Measurements from ENCODE around the gene PHLDB3. TPM values are rescaled to one million over a fixed set of nuclear protein-coding genes. Genes with fewer than 3 reads are reported as not detected.

PHLDB3 gene
- total and polyA plus RNA-seq, 2 of the 4 experiments (the other 2 are of a cell fraction), result 2.9 to 10.6 TPM

- no peak overlapping the region for H3K14ac ChIP-seq (replicated peaks; ENCODE audit: low read depth, low read length)
- no peak overlapping the region for H2BK120ac ChIP-seq (ENCODE audit: low read depth, low read length)
- no peak overlapping the region for H2AK9ac ChIP-seq (replicated peaks; ENCODE audit: low read depth, low read length, poor library complexity)
- DNase-seq, result no peak
- H4K5ac ChIP-seq (ENCODE audit: low read depth, low read length), result no peak overlapping the region
- peaks cover 20% of the 10 kb centered on the region for H3K36me3 ChIP-seq (ENCODE audit: control insufficient read depth, insufficient read depth, low read length)
- BruUV-seq (replicated peaks), result no TSS peak
- no peak overlapping the region for H3K18ac ChIP-seq (ENCODE audit: low read depth, low read length)
- H2AK5ac ChIP-seq (ENCODE audit: low read depth, low read length), result no peak overlapping the region
- no peaks in the 10 kb centered on the region for H3K4me1 ChIP-seq (ENCODE audit: control insufficient read depth, insufficient read depth, low read length)
- no peaks in the 10 kb centered on the region for H4K20me1 ChIP-seq (ENCODE audit: insufficient read depth, low read length)
- no peak overlapping the region for H3K4me2 ChIP-seq (ENCODE audit: low read depth, low read length)
- no peak overlapping the region for H3K4me3 ChIP-seq (ENCODE audit: insufficient read depth, low read depth, low read length)
- dilution Hi-C loops (cut with HindIII; ENCODE audit: low sequenced_read_pairs, unreplicated experiment) (no loop called here), in situ Hi-C loops (cut with MboI; ENCODE audit: low sequenced_read_pairs) (no loop called here), intact Hi-C loops (cut with micrococcal nuclease) (no loop called here)
- H2BK5ac ChIP-seq (ENCODE audit: low read depth, low read length, poor library complexity, severe bottlenecking), result no peak overlapping the region
- no peak overlapping the region for H2BK20ac ChIP-seq (ENCODE audit: low read depth, low read length)
- TF ChIP-seq MXI1 (IDR thresholded peaks at IDR 0.05; ENCODE audit: borderline replicate concordance, low read depth, low read length) (no peak), CTCF (conservative IDR thresholded peaks at IDR 0.05; ENCODE audit: low read depth, low read length) (no peak), SMC3 (IDR thresholded peaks at IDR 0.05; ENCODE audit: low read depth, low read length) (no peak), RFX5 (IDR thresholded peaks at IDR 0.05; ENCODE audit: low read depth, low read length) (no peak), BHLHE40 (IDR thresholded peaks at IDR 0.05; ENCODE audit: low read depth, low read length) (no peak), FOS (IDR thresholded peaks at IDR 0.05; ENCODE audit: low read depth, low read length) (no peak), USF2 (IDR thresholded peaks at IDR 0.05; ENCODE audit: low read depth, low read length) (no peak), POLR2A (IDR thresholded peaks at IDR 0.05; ENCODE audit: low read depth, low read length) (no peak), MAZ (IDR thresholded peaks at IDR 0.05; ENCODE audit: borderline replicate concordance, low read depth, low read length) (no peak), NFE2L2 (IDR thresholded peaks at IDR 0.05; ENCODE audit: low read depth, low read length) (no peak), CEBPB (IDR thresholded peaks at IDR 0.05; ENCODE audit: low read depth, low read length) (no peak)
- H3K27me3 ChIP-seq (ENCODE audit: control insufficient read depth, insufficient read depth, low read length), result no peaks in the 10 kb centered on the region
- H3K9me3 ChIP-seq (ENCODE audit: control insufficient read depth, insufficient read depth, low read length), result no peaks in the 10 kb centered on the region
- no peak overlapping the region for H2AFZ ChIP-seq (replicated peaks; ENCODE audit: low read length, poor library complexity)
- H3K56ac ChIP-seq (ENCODE audit: extremely low read depth, insufficient read depth, low read length), result no peak overlapping the region
- H2BK15ac ChIP-seq (ENCODE audit: low read depth, low read length), result no peak overlapping the region
- no peak for ATAC-seq (ENCODE audit: low read depth)
- H3K9ac ChIP-seq (ENCODE audit: low read depth, low read length), result no peak overlapping the region
- WGBS, 2 experiments (ENCODE audit: extremely low coverage in 2 of 2, insufficient read length in 1 of 2), result no CpG with 5 or more reads among the region's 5 CpGs
- no peak overlapping the region for H3K27ac ChIP-seq (ENCODE audit: insufficient read depth, low read length)
- no peak overlapping the region for H4K91ac ChIP-seq (ENCODE audit: insufficient read depth, low read depth, low read length)
- POLR2A ChIA-PET (ENCODE audit: unreplicated experiment), result no interaction called here
- 0 out of 2 replicates have a peak, but pooled peaks cover 3% of the 10 kb centered on the region for H3K9me1 ChIP-seq (ENCODE audit: insufficient read depth, low read length)
- no peak overlapping the region for H3K23ac ChIP-seq (ENCODE audit: low read depth, low read length)
- H3K4ac ChIP-seq (ENCODE audit: low read depth, low read length), result no peak overlapping the region
- H3K79me1 ChIP-seq (ENCODE audit: low read depth in 1 of 2, low read length in 2 of 2), result peaks cover 3 to 16% of the 10 kb centered on the region in 2 experiments; a peak in 2 of 4 replicates
- H4K8ac ChIP-seq (ENCODE audit: low read depth in 2 of 2, low read length in 2 of 2), result no peak overlapping the region
- CTCF ChIA-PET, result no interaction called here
These were observed 6.8 kb upstream of the PHLDB3 start for GRCh38 chr19:43511324-43511723.
